BLaER1 (cell line): ENCODE data around the gene XBP1.
"Not testable (repeated sequence)": the region's sequence is repeated elsewhere in the genome, so short reads cannot be mapped to it uniquely, and the experiment has no call there.

Experiments used
- H3K27ac ChIP-seq: shearing (Covaris generic); formaldehyde crosslinking; 2 replicates; pipeline ENCODE4 v1.8.1; 2022
- H3K27me3 ChIP-seq: shearing (Covaris generic); formaldehyde crosslinking; 2 replicates; pipeline ENCODE4 v1.8.1; 2022
- H3K36me3 ChIP-seq: shearing (Covaris generic); formaldehyde crosslinking; 2 replicates; pipeline ENCODE4 v1.8.1; 2022
- H3K4me1 ChIP-seq: shearing (Covaris generic); formaldehyde crosslinking; 2 replicates; pipeline ENCODE4 v1.8.1; 2022
- H3K4me2 ChIP-seq: shearing (Covaris generic); formaldehyde crosslinking; 2 replicates; pipeline ENCODE4 v1.8.1; 2022
- H3K4me3 ChIP-seq: shearing (Covaris generic); formaldehyde crosslinking; 2 replicates; pipeline ENCODE4 v1.8.1; 2022
- H3K9ac ChIP-seq: shearing (Covaris generic); formaldehyde crosslinking; 2 replicates; pipeline ENCODE4 v1.8.1; 2022
- H3K9me3 ChIP-seq: shearing (Covaris generic); formaldehyde crosslinking; 2 replicates; pipeline ENCODE4 v1.8.1; 2022
- H4K20me1 ChIP-seq: shearing (Covaris generic); formaldehyde crosslinking; 2 replicates; pipeline ENCODE4 v1.8.1; 2022
- Cebpa-rat ChIP-seq: shearing (Covaris generic); IDR thresholded peaks from 2 replicates; pipeline ENCODE4 v1.8.1; 2022

The XBP1 gene

DNA sequence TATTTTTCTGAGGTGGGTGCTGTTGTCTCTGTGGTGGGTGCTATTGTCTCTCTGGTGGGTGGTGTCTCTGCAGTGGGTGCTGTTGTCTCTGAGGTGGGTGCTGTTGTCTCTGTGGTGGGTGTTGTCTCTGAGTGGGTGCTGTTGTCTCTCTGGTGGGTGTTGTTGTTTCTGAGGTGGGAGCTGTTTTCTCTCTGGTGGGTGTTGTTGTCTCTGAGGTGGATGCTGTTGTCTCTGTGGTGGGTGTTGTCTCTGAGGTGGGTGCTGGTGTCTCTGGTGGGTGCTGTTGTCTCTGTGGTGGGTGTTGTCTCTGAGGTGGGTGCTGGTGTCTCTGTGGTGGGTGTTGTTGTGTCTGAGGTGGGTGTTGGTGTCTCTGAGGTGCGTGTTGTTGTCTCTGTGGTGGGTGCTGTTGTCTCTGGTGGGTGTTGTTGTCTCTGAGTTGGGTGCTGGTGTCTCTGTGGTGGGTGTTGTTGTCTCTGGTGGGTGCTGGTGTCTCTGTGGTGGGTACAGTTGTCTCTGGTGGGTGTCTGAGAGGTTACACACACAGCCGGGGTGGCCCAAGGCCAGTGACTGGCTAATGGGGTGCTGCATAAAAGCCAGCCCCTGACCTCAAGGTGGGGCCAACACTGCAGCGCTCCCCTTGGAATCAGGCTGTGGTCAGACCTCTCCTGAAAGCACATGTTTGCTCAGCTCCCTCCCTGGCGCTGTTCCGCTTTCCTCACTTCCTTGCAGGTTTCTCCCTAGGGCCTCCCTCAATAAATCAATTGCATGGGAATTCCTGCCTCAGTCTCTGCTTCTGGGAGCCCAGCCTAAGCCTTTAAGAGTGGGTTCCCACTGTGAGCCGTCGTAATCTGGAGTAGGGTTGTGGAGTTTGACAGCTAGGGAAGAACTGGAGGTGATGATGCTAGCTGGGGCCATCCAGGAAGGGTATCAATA is 31.0 kb upstream of the XBP1 start:
- H3K9me3 ChIP-seq, result peaks cover 11% of the 10 kb centered on the region
- no peak overlapping the region for H3K4me2 ChIP-seq
- H3K27me3 ChIP-seq, result no peaks in the 10 kb centered on the region
- no peak overlapping the region for H3K4me3 ChIP-seq
- no peak overlapping the region for H3K9ac ChIP-seq
- H3K27ac ChIP-seq, result no peak overlapping the region
- no peaks in the 10 kb centered on the region for H4K20me1 ChIP-seq
- TF ChIP-seq Cebpa-rat, result no peak
- H3K36me3 ChIP-seq, result no peaks in the 10 kb centered on the region
- H3K4me1 ChIP-seq, result peaks cover 34% of the 10 kb centered on the region

DNA sequence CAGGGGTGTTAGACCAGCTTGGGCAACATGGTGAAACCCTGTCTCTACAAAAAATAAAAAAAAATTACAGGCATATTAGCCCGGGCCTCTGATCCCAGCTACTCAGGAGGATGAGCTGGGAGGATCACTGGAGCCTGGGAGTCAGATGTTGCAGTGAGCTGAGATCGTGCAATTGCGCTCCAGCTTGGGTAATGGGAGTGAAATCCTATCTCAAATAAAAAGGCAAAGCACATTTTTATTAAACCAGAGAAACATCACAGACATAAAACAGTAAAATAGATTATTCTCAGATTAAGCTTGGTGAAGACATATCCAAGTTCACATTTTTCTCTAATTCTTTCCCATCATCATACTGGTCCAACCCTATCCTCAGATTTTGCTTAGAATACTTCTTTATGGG is 30.1 kb upstream of the XBP1 start:
- Histone ChIP-seq H3K27me3 (no peaks in the 10 kb centered on the region), H3K27ac (no peak overlapping the region), H3K4me2 (no peak overlapping the region), H3K9me3 (peaks cover 14% of the 10 kb centered on the region), H4K20me1 (no peaks in the 10 kb centered on the region), H3K36me3 (no peaks in the 10 kb centered on the region), H3K4me3 (no peak overlapping the region), H3K9ac (no peak overlapping the region), H3K4me1 (peaks cover 34% of the 10 kb centered on the region)
- TF ChIP-seq Cebpa-rat, result no peak

DNA sequence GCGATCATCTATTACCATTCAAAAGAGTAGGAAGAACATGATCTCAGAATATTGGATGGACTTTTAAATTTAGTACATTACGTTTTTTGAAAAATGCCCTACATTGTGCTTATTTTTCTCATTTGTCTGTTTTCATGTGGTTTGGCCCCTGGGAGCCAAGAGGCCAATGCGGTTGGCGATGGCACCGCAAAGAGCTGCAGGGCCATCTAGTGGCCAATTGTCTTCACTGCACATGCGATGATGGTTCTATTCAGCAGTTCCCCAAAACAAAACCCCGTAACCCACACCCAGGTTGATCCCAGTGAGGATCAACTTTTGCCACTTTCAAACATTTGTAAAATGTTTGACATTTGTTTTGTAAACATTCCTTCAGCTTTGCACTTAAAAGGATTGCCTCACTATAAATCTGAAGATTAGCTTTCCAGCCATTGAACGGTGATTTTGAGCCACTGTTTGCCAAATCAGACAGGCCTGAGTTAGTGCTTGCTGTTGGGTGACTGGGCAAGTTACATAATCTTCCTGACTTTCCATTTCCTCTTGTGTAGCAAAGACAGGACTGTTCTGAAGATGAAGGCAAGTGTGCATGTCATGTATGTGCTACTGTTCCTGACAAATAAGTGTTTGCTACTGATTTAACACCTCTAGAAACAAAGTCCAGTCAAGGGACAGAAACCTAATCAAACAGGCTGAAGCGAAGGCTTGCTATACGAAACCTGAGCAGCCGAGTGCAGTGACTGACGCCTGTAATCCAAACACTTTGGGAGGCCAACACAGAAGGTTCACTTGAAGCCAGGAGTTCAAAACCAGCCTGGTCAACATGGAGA is 29.2 kb upstream of the XBP1 start:
- TF ChIP-seq Cebpa-rat, result no peak
- no peak overlapping the region for H3K4me3 ChIP-seq
- H3K36me3 ChIP-seq, result no peaks in the 10 kb centered on the region
- peak overlapping the region; percentile 49 for H3K4me2 ChIP-seq
- H3K27me3 ChIP-seq, result no peaks in the 10 kb centered on the region
- peaks cover 14% of the 10 kb centered on the region for H3K9me3 ChIP-seq
- peaks cover 34% of the 10 kb centered on the region for H3K4me1 ChIP-seq
- no peak overlapping the region for H3K9ac ChIP-seq
- no peaks in the 10 kb centered on the region for H4K20me1 ChIP-seq
- H3K27ac ChIP-seq, result no peak overlapping the region

DNA sequence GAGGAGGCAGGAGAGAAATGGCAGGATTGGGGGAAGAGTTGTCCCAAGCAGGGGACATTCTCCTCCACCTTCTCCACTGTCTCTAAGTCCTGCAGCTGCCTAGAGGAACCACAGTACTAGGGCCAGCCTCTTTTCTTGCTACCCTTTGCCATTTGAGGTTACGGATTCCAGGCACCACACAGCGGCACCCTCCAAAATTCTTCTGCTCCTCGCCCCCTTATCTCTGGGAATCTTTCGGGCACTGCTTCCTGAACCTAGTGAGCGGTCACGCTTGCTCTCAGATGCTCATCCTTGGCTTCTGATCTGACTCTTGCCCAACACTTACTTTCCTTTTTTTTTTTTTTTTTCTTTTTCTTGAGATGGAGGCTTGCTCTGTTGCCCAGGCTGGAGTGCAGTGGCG is 26.6 kb upstream of the XBP1 start:
- Histone ChIP-seq H3K4me3 (no peak overlapping the region), H3K27me3 (no peaks in the 10 kb centered on the region), H3K36me3 (no peaks in the 10 kb centered on the region), H3K4me1 (peaks cover 45% of the 10 kb centered on the region), H3K27ac (no peak overlapping the region), H3K4me2 (0 out of 2 replicates have a peak overlapping the region, but pooled peaks have one; percentile 19), H3K9ac (no peak overlapping the region), H4K20me1 (no peaks in the 10 kb centered on the region), H3K9me3 (peaks cover 14% of the 10 kb centered on the region)
- TF ChIP-seq Cebpa-rat, result no peak

DNA sequence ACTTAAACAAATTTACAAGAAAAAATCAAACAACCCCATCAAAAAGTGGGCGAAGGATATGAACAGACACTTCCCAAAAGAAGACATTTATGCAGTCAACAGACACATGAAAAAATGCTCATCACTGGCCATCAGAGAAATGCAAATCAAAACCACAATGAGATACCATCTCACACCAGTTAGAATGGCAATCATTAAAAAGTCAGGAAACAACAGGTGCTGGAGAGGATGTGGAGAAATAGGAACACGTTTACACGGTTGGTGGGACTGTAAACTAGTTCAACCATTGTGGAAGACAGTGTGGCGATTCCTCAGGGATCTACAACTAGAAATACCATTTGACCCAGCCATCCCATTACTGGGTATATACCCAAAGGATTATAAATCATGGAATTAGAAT is 26.1 kb upstream of the XBP1 start:
- not testable (repeated sequence) for H3K4me3 ChIP-seq, H3K9ac ChIP-seq, H3K27me3 ChIP-seq, H3K36me3 ChIP-seq, H3K4me2 ChIP-seq, H3K27ac ChIP-seq, H4K20me1 ChIP-seq
- peaks cover 14% of the 10 kb centered on the region for H3K9me3 ChIP-seq
- H3K4me1 ChIP-seq, result peaks cover 50% of the 10 kb centered on the region

DNA sequence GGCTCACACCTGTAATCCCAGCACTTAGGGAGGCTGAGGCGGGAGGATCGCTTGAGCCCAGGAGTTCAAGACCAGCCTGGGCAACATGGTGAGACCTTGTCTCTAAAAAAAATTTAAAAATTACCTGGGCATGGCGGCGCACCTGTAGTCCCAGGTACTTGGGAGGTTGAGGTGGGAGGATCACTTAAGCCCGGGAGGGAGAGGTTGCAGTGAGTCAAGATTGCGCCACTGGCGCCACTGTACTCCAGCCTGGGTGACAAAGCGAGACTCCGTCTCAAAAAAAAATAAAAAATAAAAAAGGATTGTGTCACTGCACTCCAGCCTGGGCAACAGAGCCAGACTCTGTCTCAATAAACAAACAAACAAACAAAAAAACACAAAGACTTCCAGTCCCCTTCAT is 24.1 kb upstream of the XBP1 start:
- not testable (repeated sequence) for H3K27ac ChIP-seq, H3K4me2 ChIP-seq, H3K9ac ChIP-seq, H4K20me1 ChIP-seq, H3K36me3 ChIP-seq, H3K27me3 ChIP-seq, H3K4me3 ChIP-seq
- H3K9me3 ChIP-seq, result peaks cover 14% of the 10 kb centered on the region
- peaks cover 69% of the 10 kb centered on the region for H3K4me1 ChIP-seq

DNA sequence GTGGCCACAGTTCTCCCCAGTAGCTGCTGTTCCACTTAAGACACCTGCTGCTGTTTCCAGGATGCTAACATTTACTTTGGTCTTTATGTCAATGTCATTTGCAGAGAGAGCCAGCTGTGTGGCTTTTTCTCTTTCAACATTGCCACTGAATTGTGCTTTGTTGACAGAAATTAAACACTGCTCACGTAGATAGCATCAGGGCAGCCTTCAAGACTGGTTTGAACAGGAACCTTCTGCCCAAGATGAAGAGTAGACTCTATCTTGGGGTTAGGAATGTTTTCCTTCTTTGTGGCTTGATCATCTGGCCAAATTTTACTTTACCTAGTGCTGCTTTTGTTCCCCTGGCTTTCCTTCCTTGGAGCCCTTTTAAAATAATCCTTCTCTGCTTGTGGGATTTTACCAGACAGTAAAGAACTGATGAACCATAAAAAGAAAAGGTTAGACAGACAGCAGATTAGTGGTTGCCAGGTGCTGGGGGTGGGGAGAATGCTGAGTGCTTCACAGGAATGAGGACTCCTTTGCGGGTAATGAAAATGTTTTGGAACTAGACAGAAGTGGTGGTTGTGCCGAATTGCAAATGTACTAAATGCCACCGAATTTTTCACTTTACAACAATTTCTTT is 22.7 kb upstream of the XBP1 start:
- H3K4me2 ChIP-seq, result peak overlapping the region; percentile 94
- peaks cover 14% of the 10 kb centered on the region for H3K9me3 ChIP-seq
- H3K4me1 ChIP-seq, result peaks cover 71% of the 10 kb centered on the region
- no peak for TF ChIP-seq Cebpa-rat
- no peak overlapping the region for H3K4me3 ChIP-seq
- no peaks in the 10 kb centered on the region for H3K27me3 ChIP-seq
- H3K36me3 ChIP-seq, result no peaks in the 10 kb centered on the region
- H3K27ac ChIP-seq, result peak overlapping the region; percentile 5; the same call in 1 of the 2 replicates
- no peaks in the 10 kb centered on the region for H4K20me1 ChIP-seq
- H3K9ac ChIP-seq, result no peak overlapping the region

DNA sequence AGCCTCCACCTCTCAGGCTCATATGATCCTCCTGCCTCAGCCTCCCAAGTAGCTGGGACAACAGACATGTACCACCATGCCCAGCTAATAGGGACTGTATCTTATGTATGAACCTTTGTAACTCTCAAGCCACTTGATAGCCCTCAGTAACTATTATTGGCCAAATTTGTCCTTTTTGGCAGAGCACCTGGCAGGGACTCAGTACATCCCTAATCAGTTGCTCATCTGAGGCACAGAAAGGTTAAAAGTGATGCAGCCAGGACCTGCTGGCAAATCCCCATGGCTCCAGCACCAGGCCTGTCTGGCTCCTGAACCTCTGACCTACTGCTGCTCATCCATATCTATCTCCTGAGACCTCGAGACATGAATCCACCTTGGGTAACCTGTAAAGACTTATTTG is 21.1 kb upstream of the XBP1 start:
- peaks cover 75% of the 10 kb centered on the region for H3K4me1 ChIP-seq
- H3K9ac ChIP-seq, result no peak overlapping the region
- H3K27me3 ChIP-seq, result no peaks in the 10 kb centered on the region
- no peak overlapping the region for H3K27ac ChIP-seq
- peak overlapping the region; percentile 94 for H3K4me2 ChIP-seq
- H3K36me3 ChIP-seq, result no peaks in the 10 kb centered on the region
- 0 out of 2 replicates have a peak, but pooled peaks cover 3% of the 10 kb centered on the region for H3K9me3 ChIP-seq
- no peak overlapping the region for H3K4me3 ChIP-seq
- H4K20me1 ChIP-seq, result no peaks in the 10 kb centered on the region
- no peak for TF ChIP-seq Cebpa-rat

DNA sequence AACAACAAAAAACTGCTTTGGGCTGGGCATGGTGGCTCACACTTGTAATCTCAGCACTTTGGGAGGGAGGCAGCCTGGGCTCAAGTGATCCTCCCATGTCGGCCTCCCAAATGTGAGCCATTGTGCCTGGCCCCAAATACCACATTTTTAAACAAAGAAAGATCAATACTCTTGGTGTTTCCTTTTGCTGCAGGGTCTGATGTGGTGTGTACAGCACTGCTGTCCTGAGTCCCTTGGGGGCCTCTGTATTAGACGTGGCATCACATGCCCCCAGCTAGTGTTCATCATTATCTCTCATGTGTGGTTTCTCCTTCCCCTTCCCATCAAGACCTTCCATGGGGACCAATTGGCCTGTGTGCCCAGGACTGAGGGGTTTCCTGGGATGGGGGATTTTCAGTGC is 20.5 kb upstream of the XBP1 start:
- Histone ChIP-seq H3K27me3 (no peaks in the 10 kb centered on the region), H4K20me1 (no peaks in the 10 kb centered on the region), H3K4me1 (peaks cover 80% of the 10 kb centered on the region), H3K4me3 (no peak overlapping the region), H3K27ac (peak overlapping the region; percentile 77), H3K36me3 (no peaks in the 10 kb centered on the region), H3K4me2 (peak overlapping the region; percentile 94), H3K9ac (no peak overlapping the region), H3K9me3 (0 out of 2 replicates have a peak, but pooled peaks cover 3% of the 10 kb centered on the region)
- TF ChIP-seq Cebpa-rat, result no peak
